ENCODE results near the gene ATRX.
"Not testable (repeated sequence)": the region's sequence is repeated elsewhere in the genome, so short reads cannot be mapped to it uniquely, and the experiment has no call there.

The ATRX gene

DNA sequence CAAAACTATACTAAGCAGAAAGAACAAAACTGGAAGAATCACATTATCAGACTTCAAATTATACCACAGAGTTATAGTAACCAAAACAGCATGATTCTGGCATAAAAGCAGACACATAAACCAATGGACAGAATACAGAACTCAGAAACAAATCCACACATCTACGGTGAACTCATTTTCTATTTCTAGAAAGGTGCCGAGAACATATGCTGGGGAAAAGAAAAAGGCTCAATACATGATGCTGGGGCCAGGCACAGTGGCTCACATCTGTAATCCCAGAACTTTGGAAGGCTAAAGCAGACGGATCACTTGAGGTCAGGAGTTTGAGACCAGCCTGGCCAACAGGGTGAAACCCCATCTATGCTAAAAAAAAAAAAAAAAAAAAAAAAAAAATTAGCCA, 52.7 kb downstream of the ATRX start:
- no peak for DNase-seq

- no peak for DNase-seq
Measured at GRCh38 chrX:77731821-77732419, 54.1 kb downstream of the ATRX start.

- not testable (repeated sequence) for DNase-seq
Measured at GRCh38 chrX:77726095-77726494, 59.9 kb downstream of the ATRX start.

DNA sequence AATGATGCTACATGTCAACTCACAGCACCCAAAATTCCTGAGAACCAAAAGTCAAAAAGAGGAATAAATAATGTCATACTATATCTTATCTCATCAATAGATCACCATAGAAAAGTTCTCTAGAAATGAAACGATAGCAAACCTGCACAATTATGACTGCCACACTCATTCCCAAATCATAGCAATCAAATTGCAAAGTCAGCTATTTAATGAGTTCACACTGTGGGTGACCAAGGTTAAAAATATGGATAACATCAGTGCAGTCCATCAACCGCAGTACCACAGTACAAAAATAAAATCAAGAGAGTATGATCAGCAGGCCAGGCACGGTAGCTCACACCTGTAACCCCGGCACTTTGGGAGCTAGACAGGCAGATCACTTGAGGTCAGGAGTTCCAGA, 62.3 kb downstream of the ATRX start:
- DNase-seq, result no peak

- DNase-seq, result no peak
Measured at GRCh38 chrX:77719388-77719787, 66.6 kb downstream of the ATRX start.

DNA sequence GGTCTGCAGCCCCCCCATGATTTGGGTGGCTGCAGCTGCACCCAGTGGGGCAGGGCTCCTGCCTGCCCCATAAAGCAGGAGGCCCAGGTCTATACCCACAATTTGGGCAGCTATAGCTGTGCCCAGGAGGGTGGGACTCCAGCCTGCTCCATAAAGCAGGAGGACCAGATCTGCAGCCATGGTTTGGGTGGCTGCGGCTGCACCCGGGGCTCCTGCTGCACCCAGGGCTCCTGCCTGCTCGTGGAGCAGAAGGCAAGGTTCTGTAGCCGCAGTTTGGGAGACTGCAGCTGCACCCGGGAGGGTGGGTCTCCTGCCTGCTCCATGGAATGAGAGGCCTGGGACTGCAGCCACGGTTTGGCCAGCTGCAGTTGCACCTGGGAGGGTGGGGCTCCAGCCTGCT, 81.1 kb downstream of the ATRX start:
- no peak for DNase-seq

DNA sequence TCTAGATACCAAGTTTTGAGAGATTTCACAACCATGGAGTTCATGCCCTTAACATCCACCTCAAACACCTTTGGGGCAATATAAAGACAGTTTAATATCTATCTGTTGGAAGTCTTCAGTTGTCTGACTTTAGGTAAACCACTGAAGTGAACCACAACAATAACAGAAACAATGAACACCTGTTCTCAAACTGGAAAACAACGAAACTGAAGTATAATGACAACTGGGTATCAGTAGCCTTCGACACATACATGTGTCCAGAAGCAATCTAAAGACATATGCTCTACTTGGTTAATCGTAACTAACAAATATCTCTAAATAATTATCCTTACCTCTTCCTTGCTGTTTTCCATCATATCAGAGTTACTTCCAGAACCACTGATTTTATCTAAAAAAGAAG, 87.8 kb downstream of the ATRX start:
- DNase-seq, result no peak

GRCh38 chrX:77694491-77694890, 91.5 kb downstream of the ATRX start:
- no peak for DNase-seq

GRCh38 chrX:77693594-77693993, 92.4 kb downstream of the ATRX start:
- DNase-seq, result no peak

GRCh38 chrX:77691916-77692315, 94.1 kb downstream of the ATRX start:
- no peak for DNase-seq

DNA sequence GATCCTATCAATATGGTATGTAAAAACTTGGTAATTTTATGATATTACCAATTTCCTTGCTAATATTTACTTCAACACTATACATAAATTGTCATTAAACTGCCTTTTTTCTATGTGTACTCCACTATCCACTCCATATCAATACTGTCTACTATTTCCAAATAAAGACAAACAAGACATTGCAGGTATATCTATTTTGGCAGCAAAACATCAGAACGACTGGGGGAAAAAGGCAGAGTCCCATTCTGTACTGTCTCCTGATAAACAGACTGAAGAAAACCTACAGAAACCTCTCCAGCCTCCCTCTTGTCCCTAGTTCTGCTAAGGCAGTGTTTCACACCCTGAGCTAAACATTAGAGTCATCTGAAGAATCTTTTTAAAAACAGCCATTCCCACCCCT, 96.6 kb downstream of the ATRX start:
- no peak for DNase-seq

DNA sequence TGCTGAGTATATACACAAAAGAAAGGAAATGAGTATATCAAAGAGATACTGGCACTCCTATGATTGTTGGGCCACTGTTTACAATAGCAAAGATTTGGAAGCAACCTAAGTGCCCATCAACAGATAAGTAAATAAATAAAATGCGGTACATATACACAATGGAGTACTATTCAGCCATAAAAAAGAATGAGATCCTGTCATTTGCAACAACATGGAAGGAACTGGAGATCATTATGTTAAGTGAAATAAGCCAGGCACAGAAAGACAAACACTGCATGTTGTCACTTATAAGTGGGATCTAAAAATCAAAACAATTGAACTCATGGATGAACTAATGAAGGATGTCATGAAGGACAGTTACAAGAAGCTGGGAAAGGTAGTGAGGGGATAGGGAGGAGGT, 100.3 kb downstream of the ATRX start:
- not testable (repeated sequence) for DNase-seq

GRCh38 chrX:77679144-77679543, 106.9 kb downstream of the ATRX start:
- no peak for DNase-seq

- no peak for DNase-seq
Measured at GRCh38 chrX:77675986-77676385, 110.0 kb downstream of the ATRX start.

GRCh38 chrX:77668391-77669237, 117.4 kb downstream of the ATRX start:
- no peak for DNase-seq

- no peak for DNase-seq
Measured at GRCh38 chrX:77658886-77659285, 127.1 kb downstream of the ATRX start.

DNA sequence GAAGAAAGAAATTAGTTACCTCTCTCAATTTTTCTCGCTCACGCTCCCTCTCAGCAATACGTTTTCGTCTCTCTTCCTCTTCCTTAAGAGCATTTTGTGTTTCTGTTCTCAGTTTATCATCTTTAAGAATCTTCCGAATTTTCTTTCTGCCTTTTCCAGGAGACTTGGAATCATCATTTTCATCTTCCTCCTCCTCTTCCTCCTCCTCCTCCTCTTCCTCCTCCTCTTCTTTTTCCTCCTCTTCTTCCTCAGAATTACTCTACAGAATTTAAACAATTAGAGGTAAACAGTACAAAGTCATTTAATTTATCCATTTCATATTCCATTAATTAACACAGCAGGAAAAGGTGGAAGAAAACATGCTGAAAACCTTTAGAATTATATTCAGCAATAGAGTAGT, 133.9 kb downstream of the ATRX start:
- DNase-seq, result no peak

DNA sequence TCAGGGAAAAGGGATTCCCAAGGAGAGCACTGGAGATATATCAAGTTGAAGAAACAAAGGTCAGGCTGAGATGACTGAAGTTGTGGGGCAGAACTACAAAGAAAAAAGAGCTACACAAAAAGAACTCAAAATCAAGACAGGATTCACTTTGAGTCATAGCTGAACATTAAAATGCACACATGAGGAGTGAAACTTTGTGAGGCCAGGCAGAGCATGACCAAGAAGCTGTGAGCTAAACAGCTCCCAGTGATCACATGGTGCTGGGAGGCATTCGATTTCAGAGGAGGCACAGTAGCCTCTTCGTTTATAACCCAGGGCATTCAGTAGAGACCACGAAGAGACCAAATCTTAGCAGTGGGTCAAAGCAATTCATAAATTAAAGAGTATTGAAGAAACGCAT, 145.3 kb downstream of the ATRX start:
- no peak for DNase-seq

- DNase-seq, result no peak
Measured at GRCh38 chrX:77639820-77640219, 146.2 kb downstream of the ATRX start.

- DNase-seq, result no peak
Measured at GRCh38 chrX:77638397-77638796, 147.6 kb downstream of the ATRX start.

DNA sequence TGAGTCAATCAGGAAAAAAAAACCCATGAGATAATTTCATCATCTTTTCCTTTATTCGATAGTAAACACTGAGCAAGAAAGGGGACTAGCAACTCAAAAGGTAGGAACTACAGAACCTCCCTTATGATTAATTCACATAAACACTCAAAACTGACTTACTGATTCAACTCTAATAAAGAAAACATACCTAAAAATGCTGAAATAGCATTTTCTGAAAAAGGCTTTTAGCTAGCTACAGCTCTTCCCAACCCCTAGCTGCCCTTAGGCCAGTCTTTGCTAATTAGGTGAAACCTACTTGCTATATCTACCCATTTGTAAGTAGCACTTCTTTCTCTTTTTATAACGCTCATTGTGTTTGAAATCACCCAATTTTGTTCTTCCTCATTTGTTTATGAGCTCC, 150.6 kb downstream of the ATRX start:
- no peak for DNase-seq

DNA sequence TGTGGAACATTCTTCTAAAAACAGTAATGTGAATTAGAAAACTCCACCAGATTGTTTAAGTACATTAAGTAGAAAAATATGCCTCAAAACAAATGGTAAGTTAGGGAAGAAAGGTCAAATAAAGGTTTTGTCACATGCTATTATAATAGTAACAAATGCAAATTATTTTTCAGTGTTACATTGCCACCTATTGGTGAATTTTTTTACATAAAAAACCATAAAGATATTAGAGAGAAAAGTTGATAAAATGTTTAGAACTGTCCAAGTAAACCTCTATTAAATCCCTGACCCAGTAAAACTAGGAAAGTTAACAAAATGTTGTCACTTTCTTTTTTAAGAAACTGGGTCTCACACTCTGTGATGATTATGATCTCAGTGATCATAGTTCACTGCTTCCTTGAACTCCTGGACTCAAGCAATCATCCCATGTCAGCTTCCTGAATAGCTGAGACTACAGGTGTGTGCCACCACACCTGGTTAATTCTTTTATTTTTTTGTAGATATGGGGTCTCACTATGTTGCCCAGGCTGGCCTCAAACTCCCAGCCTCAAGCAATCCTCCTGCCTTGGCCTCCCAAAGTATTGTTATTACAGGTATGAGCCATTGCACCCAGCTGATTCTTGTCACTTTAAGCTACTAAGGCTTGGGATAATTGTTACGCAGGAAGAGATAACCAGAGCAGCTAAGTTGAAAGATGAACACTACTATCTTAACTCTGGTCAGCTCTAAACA, 157.6 kb downstream of the ATRX start:
- DNase-seq, result no peak

DNA sequence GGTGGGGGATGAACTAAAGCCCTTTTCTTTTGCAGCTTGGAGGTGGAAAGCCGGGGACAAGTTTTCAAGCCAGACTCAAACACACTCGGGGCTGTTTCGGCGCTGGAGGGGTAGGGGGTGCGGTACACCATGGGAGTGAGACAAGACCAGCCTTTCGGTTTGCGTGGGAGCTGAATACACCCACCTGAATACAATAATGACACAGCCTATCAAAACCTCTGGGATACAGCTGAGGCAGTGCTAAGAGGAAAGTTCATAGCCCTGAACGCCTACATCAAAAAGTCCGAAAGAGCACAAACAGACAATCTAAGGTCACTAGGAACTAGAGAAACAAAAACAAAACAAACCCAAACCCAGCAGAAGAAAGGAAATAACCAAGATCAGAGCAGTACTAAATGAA, 163.3 kb downstream of the ATRX start:
- DNase-seq, result no peak

GRCh38 chrX:77622233-77622632, 163.8 kb downstream of the ATRX start:
- DNase-seq, result no peak
